ENCODE data around the gene KCNK2.

The KCNK2 gene

DNA sequence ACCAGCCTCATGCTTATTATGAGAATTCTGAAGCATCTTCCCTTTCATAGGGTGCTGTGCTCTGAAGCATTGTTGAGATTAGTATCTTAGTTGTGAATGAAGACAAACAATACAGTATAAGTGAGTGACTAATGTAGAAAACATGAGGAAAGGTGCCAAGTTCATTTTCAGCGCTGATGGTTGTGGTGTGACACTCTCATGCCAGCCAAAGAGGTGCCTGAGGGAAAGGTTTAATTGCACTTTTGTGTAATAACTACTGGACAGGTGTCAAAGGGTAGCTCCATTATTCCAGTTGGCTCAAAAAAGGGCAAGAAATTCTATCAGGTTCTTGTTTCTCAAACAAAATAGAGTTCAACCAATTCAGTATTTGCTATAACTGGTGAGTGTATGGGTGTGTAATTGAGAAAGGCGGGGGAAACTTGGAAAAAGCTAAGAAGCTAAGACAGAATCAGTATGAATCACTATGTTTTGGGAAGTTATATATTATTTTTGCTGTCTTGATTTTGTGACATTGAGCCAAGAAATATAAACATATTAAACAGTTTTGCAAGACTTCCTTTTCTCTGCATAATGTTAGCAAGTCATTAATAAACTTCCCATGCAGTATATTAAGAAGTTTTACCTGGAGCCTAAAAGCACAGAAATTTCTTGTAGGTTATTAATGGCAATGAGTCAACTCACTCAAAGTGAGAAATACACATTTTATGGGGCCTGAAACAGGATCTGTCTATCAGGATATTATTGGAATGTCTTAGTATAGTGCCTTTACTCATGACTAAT is 31.8 kb downstream of the KCNK2 start:
- no peak for TF ChIP-seq ZFX (IDR thresholded peaks at IDR 0.05)
- TF ChIP-seq, protein P1, sequence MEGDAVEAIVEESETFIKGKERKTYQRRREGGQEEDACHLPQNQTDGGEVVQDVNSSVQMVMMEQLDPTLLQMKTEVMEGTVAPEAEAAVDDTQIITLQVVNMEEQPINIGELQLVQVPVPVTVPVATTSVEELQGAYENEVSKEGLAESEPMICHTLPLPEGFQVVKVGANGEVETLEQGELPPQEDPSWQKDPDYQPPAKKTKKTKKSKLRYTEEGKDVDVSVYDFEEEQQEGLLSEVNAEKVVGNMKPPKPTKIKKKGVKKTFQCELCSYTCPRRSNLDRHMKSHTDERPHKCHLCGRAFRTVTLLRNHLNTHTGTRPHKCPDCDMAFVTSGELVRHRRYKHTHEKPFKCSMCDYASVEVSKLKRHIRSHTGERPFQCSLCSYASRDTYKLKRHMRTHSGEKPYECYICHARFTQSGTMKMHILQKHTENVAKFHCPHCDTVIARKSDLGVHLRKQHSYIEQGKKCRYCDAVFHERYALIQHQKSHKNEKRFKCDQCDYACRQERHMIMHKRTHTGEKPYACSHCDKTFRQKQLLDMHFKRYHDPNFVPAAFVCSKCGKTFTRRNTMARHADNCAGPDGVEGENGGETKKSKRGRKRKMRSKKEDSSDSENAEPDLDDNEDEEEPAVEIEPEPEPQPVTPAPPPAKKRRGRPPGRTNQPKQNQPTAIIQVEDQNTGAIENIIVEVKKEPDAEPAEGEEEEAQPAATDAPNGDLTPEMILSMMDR (conservative IDR thresholded peaks at IDR 0.05), result no peak
- H3K27ac ChIP-seq, result no peak overlapping the region

DNA sequence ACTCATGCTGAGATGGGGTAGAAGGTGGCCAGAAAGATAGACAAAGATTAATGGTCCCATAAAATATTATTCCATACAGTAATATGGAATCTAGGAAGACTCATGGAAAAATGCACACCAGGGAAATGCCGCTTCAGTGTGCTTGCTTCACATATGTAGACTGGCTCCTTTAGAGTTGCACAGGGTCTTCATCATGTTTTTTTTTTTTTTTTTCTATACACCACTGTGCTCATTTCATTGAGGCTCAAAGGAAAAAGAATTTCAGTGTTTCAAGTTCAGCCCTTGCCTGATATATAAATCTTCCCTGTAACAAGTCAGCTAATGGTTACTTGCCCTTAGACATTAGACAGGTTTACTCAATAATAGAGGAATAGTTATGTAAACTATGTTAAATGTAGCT is 33.2 kb downstream of the KCNK2 start:
- TF ChIP-seq, protein P1 (conservative IDR thresholded peaks at IDR 0.05), result no peak
- TF ChIP-seq ZFX (IDR thresholded peaks at IDR 0.05), result no peak
- no peak overlapping the region for H3K27ac ChIP-seq

DNA sequence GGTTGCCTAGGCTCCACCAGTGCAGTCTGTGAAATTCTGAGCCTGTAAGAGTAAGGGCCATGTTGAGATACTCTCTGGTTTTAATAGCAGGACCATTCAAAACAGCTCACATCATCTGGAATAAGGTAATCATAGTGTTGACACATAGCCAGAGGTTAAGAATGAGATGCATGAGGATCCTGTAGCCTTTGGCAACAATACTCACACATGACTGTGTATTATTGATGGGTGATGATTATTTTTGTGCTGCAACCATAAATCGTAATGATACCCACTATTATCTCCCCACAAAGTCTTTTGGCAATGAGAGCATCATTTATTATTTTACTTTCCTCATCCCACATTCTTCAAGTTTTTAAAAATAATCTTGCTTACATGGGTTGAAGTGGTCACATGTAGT is 35.5 kb downstream of the KCNK2 start:
- H3K27ac ChIP-seq, result no peak overlapping the region
- no peak for TF ChIP-seq ZFX (IDR thresholded peaks at IDR 0.05)
- TF ChIP-seq, protein P1 (conservative IDR thresholded peaks at IDR 0.05), result no peak

DNA sequence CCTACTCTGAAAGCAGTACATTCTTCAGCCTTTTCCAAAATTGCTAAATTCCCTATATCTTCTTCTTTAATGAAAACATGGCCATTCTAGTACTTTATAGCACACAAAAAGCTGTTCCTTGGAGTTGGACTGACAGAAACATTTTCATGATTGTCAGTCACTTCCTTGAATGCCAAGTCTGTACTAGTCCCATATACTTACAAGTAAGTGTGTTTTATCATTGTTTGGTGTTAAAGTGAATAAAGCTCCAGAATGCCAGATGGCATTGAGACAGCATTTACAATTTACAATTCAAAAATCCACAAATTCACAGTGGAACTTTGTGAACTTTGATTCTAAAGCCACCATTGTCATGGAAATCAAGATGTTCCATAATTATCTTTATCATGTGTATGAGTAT is 36.5 kb downstream of the KCNK2 start:
- TF ChIP-seq, protein P1 (conservative IDR thresholded peaks at IDR 0.05), result no peak
- no peak for TF ChIP-seq ZFX (IDR thresholded peaks at IDR 0.05)
- no peak overlapping the region for H3K27ac ChIP-seq

DNA sequence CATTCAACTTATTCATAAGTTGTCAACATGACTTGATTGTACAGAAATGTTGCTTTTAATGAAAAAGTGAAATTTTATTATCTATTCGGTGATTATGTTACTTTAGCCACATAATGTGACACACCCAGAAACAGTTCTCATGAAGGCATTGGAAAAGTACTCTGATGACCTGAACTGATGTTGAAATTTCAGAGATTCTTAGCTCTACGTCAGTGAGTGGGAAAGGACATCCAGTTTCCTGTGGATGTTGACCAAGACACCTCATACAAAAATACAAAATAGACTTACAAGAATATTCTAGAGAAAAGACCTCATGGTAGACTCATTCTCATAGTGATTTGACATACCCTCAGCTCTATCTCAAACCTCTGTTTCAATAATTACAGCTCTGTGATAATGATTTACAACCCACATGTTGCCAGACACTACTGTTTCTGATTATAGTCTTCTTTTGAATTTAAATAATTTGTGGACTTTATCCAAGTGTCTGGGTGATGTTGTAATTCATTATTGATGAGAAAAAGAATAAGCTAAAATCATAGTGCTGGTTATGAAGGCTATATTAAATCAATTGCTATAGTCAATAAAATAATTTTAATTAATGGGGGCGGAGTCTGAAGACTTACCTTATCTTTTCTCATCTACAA is 37.3 kb downstream of the KCNK2 start:
- no peak for TF ChIP-seq ZFX (IDR thresholded peaks at IDR 0.05)
- TF ChIP-seq, protein P1 (conservative IDR thresholded peaks at IDR 0.05), result no peak
- H3K27ac ChIP-seq, result no peak overlapping the region

DNA sequence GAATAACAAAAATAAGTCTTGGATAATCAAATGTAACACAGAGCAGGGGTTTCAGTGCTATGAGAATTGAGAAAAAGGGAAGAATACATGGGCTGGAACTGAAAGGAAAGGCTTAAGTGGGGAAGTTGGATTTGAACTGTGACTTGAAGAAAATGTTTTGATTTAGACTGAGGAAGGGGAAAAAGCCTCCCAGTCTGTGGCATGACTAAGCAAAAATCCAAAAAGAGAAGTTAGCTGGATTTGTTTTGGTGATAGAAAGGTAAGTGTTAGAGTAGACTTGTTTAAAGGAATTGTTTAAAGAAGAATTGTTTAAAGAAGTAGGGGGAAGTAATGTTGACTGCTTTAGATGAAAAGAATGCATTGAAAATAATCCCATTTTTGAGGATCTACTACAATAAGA is 46.0 kb downstream of the KCNK2 start:
- no peak overlapping the region for H3K27ac ChIP-seq
- TF ChIP-seq, protein P1 (conservative IDR thresholded peaks at IDR 0.05), result no peak
- TF ChIP-seq ZFX (IDR thresholded peaks at IDR 0.05), result no peak

DNA sequence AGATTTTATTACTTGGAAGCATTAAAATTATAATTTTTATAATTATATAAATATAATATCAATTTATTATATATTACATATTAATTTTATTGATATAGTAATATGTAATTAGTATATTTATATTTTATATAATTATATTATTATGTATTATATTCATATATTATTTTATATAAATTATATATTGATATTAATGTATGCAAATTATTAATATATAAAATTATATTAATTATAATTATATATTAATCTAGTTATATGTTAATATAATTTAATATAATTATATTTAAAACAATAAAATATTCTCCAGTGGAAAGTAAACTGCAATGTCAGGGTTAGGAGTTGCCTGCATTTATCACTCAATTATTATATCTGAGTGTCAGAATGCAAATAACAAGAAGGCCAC is 48.8 kb downstream of the KCNK2 start:
- no peak overlapping the region for H3K27ac ChIP-seq
- TF ChIP-seq ZFX (IDR thresholded peaks at IDR 0.05), result no peak
- TF ChIP-seq, protein P1 (conservative IDR thresholded peaks at IDR 0.05), result no peak

Measured in C4-2B (cell line).